IMR-90 (cell line): ENCODE results near the gene TALDO1. TPM values are rescaled to one million over a fixed set of nuclear protein-coding genes. Genes with fewer than 3 reads are reported as not detected.
A peak's percentile ranks its signal among the peaks of the same experiment; 100 is the strongest.

Source experiments
- ATAC-seq: fragments of 200-7000 bp; cut with Tn5 transposase; 2 replicates; pipeline ENCODE4 v1.9.1; 2020; ENCODE audit warnings: low read depth, mild to moderate bottlenecking, moderate library complexity
- BruUV-seq: library from RNA; stranded (reverse); fragments of 400-500 nt; replicated peaks from 2 replicates; lab custom pipeline; 2021; lab: Mats Ljungman, UMichigan
- CTCF ChIA-PET: fragments of 300-600 bp; formaldehyde crosslinking; extraction: SDS; loops from one replicate; lab custom pipeline; 2021; ENCODE audit warnings: antibody characterized with exemption; lab: Yijun Ruan, JAX
- POLR2A ChIA-PET: fragments of 300-600 bp; sonication (Branson Sonifier 250); formaldehyde crosslinking; loops from one replicate; lab custom pipeline; 2022; ENCODE audit warnings: antibody characterized with exemption; ENCODE audit not compliant: unreplicated experiment; lab: Charles Lee
- DNase-seq: peaks from one replicate; pipeline ENCODE4 v3.0.0; 2013
- H2AFZ ChIP-seq: replicated peaks from 2 replicates; pipeline ENCODE3; 2013; ENCODE audit warnings: low read length, mild to moderate bottlenecking; ENCODE audit not compliant: poor library complexity
- H2AK5ac ChIP-seq: 2 replicates; pipeline ENCODE4 v1.6.1; 2013; ENCODE audit warnings: low read depth, low read length, inconsistent platforms
- H2AK9ac ChIP-seq: replicated peaks from 2 replicates; pipeline ENCODE3; 2013; ENCODE audit warnings: mild to moderate bottlenecking, low read depth, low read length, moderate library complexity; ENCODE audit not compliant: poor library complexity
- H2BK120ac ChIP-seq: 2 replicates; pipeline ENCODE4 v1.6.1; 2013; ENCODE audit warnings: low read depth, low read length, inconsistent platforms
- H2BK15ac ChIP-seq: 3 replicates; pipeline ENCODE4 v1.6.1; 2013; ENCODE audit warnings: low read depth, low read length, inconsistent platforms
- H2BK20ac ChIP-seq: 2 replicates; pipeline ENCODE4 v1.6.1; 2013; ENCODE audit warnings: low read depth, mild to moderate bottlenecking, inconsistent platforms, low read length, moderate library complexity
- H2BK5ac ChIP-seq: 2 replicates; pipeline ENCODE4 v1.6.1; 2013; ENCODE audit warnings: mild to moderate bottlenecking, low read depth, low read length, inconsistent platforms; ENCODE audit not compliant: poor library complexity, severe bottlenecking
- H3K14ac ChIP-seq: replicated peaks from 2 replicates; pipeline ENCODE4 v1.6.1; 2013; ENCODE audit warnings: low read depth, low read length, inconsistent platforms
- H3K18ac ChIP-seq: 2 replicates; pipeline ENCODE4 v1.6.1; 2013; ENCODE audit warnings: low read depth, low read length, control low read depth
- H3K23ac ChIP-seq: 2 replicates; pipeline ENCODE4 v1.6.1; 2013; ENCODE audit warnings: low read depth, low read length, inconsistent platforms
- H3K27ac ChIP-seq: 2 replicates; pipeline ENCODE4 v1.5.1; 2013; ENCODE audit warnings: mild to moderate bottlenecking, control low read depth, low read length; ENCODE audit not compliant: insufficient read depth
- H3K27me3 ChIP-seq: 2 replicates; pipeline ENCODE4 v1.6.1; 2013; ENCODE audit warnings: low read length; ENCODE audit not compliant: control insufficient read depth, insufficient read depth
- H3K36me3 ChIP-seq: 2 replicates; pipeline ENCODE4 v1.6.1; 2013; ENCODE audit warnings: low read length, mixed read lengths; ENCODE audit not compliant: control insufficient read depth, insufficient read depth
- H3K4ac ChIP-seq: 2 replicates; pipeline ENCODE4 v1.6.1; 2013; ENCODE audit warnings: low read depth, low read length, inconsistent platforms
- H3K4me1 ChIP-seq: 2 replicates; pipeline ENCODE4 v1.6.1; 2013; ENCODE audit warnings: low read length, mixed read lengths; ENCODE audit not compliant: control insufficient read depth, insufficient read depth
- H3K4me2 ChIP-seq: 2 replicates; pipeline ENCODE4 v1.6.1; 2013; ENCODE audit warnings: low read depth, mild to moderate bottlenecking, control low read depth, low read length, moderate library complexity
- H3K4me3 ChIP-seq: 2 replicates; pipeline ENCODE4 v1.5.1; 2013; ENCODE audit warnings: low read depth, mild to moderate bottlenecking, control low read depth, low read length, moderate library complexity; ENCODE audit not compliant: insufficient read depth
- H3K56ac ChIP-seq: 2 replicates; pipeline ENCODE4 v1.6.1; 2013; ENCODE audit warnings: low read length, inconsistent platforms; ENCODE audit not compliant: insufficient read depth; ENCODE audit errors: extremely low read depth
- H3K79me1 ChIP-seq, 2 experiments: 2 replicates each; pipeline ENCODE4 v1.6.1; 2013; ENCODE audit warnings: low read length in 2 of 2, inconsistent platforms in 1 of 2, low read depth in 1 of 2
- H3K9ac ChIP-seq: 2 replicates; pipeline ENCODE4 v1.6.1; 2013; ENCODE audit warnings: low read depth, low read length, control low read depth
- H3K9me1 ChIP-seq: 2 replicates; pipeline ENCODE4 v1.6.1; 2013; ENCODE audit warnings: low read length, inconsistent platforms; ENCODE audit not compliant: insufficient read depth
- H3K9me3 ChIP-seq: 2 replicates; pipeline ENCODE4 v1.6.1; 2013; ENCODE audit warnings: low read length; ENCODE audit not compliant: control insufficient read depth, insufficient read depth
- H4K20me1 ChIP-seq: 2 replicates; pipeline ENCODE4 v1.6.1; 2013; ENCODE audit warnings: low read length, inconsistent platforms; ENCODE audit not compliant: insufficient read depth
- H4K5ac ChIP-seq: 2 replicates; pipeline ENCODE4 v1.6.1; 2013; ENCODE audit warnings: mild to moderate bottlenecking, low read depth, low read length, control low read depth
- H4K8ac ChIP-seq, 2 experiments: 2 replicates each; pipeline ENCODE4 v1.6.1; 2013; ENCODE audit warnings: low read depth in 2 of 2, low read length in 2 of 2, control low read depth in 1 of 2, inconsistent platforms in 1 of 2
- H4K91ac ChIP-seq: 2 replicates; pipeline ENCODE4 v1.6.1; 2013; ENCODE audit warnings: low read depth, low read length, inconsistent platforms; ENCODE audit not compliant: insufficient read depth
- BHLHE40 ChIP-seq: fragments of 150-350 bp; IDR thresholded peaks from 2 replicates; pipeline ENCODE4 v1.6.1; 2016; ENCODE audit warnings: mild to moderate bottlenecking, low read depth, low read length
- CEBPB ChIP-seq: IDR thresholded peaks from 2 replicates; pipeline ENCODE4 v1.6.1; 2012; ENCODE audit warnings: low read depth, low read length, improper control_type of control experiment
- CHD1 ChIP-seq: IDR thresholded peaks from 2 replicates; pipeline ENCODE4 v1.6.1; 2012; ENCODE audit warnings: low read depth, low read length, improper control_type of control experiment
- ELK1 ChIP-seq: fragments of 150-350 bp; IDR thresholded peaks from 2 replicates; pipeline ENCODE4 v1.6.1; 2016; ENCODE audit warnings: low read depth, mild to moderate bottlenecking, low read length, moderate library complexity, borderline replicate concordance
- FOS ChIP-seq: fragments of 150-350 bp; IDR thresholded peaks from 2 replicates; pipeline ENCODE4 v1.6.1; 2016; ENCODE audit warnings: low read depth, low read length
- MAFK ChIP-seq: IDR thresholded peaks from 2 replicates; pipeline ENCODE4 v1.6.1; 2012; ENCODE audit warnings: low read depth, low read length, improper control_type of control experiment
- MAZ ChIP-seq: IDR thresholded peaks from 2 replicates; pipeline ENCODE4 v1.6.1; 2012; ENCODE audit warnings: low read depth, mild to moderate bottlenecking, low read length, improper control_type of control experiment, moderate library complexity, borderline replicate concordance
- MXI1 ChIP-seq: IDR thresholded peaks from 2 replicates; pipeline ENCODE4 v1.6.1; 2012; ENCODE audit warnings: low read depth, mild to moderate bottlenecking, low read length, moderate library complexity, borderline replicate concordance
- NFE2L2 ChIP-seq: fragments of 150-350 bp; IDR thresholded peaks from 2 replicates; pipeline ENCODE4 v1.6.1; 2016; ENCODE audit warnings: low read depth, mild to moderate bottlenecking, low read length
- POLR2A ChIP-seq: IDR thresholded peaks from 2 replicates; pipeline ENCODE4 v1.6.1; 2012; ENCODE audit warnings: mild to moderate bottlenecking, low read depth, low read length
- RAD21 ChIP-seq: IDR thresholded peaks from 2 replicates; pipeline ENCODE4 v1.6.1; 2012; ENCODE audit warnings: low read length, improper control_type of control experiment
- RCOR1 ChIP-seq: IDR thresholded peaks from 2 replicates; pipeline ENCODE4 v1.6.1; 2012; ENCODE audit warnings: mild to moderate bottlenecking, low read length, improper control_type of control experiment; ENCODE audit not compliant: insufficient replicate concordance
- RFX5 ChIP-seq: IDR thresholded peaks from 2 replicates; pipeline ENCODE4 v1.8.0; 2012; ENCODE audit warnings: low read depth, mild to moderate bottlenecking, low read length, moderate library complexity
- SMC3 ChIP-seq: fragments of 150-350 bp; IDR thresholded peaks from 2 replicates; pipeline ENCODE4 v1.6.1; 2016; ENCODE audit warnings: low read depth, mild to moderate bottlenecking, antibody characterized with exemption, low read length, moderate library complexity
- WGBS, 2 experiments: methylation state at CpG; one replicate each; pipeline versions ENCODE4 v1.1.5 to v1.1.7; 2013; ENCODE audit warnings: missing lambda C conversion rate in 2 of 2; ENCODE audit not compliant: insufficient read length in 1 of 2; ENCODE audit errors: extremely low coverage in 2 of 2; 5-methylcytosine and 5-hydroxymethylcytosine counted together
- dilution Hi-C: fragments of 300-500 bp; cut with HindIII; formaldehyde crosslinking; loops from one replicate; pipeline ENCODE4 v1.14.3; 2018; ENCODE audit warnings: low sequenced_read_pairs; ENCODE audit not compliant: unreplicated experiment
- in situ Hi-C: fragments of 300-500 bp; cut with MboI; formaldehyde crosslinking; loops from 3 replicates; pipeline ENCODE4 v1.14.3; 2019; ENCODE audit warnings: low sequenced_read_pairs, inconsistent platforms, mixed read lengths
- intact Hi-C: fragments of 100-400 bp; cut with micrococcal nuclease; formaldehyde crosslinking; loops from 2 replicates; pipeline ENCODE4 v1.10.0; 2022
- polyA plus RNA-seq, 3 experiments: library from polyadenylated mRNA; depleted of rRNA; stranded (reverse); fragments of >200 nt; gene quantifications; 2 replicates each; pipeline ENCODE4 v1.2.3, GENCODE V29; 2012; ENCODE audit warnings: low replicate concordance in 1 of 3
- total RNA-seq: library from RNA; depleted of rRNA; stranded (reverse); fragments of >200 nt; gene quantifications from 2 replicates; pipeline ENCODE4 v1.2.3, GENCODE V29; 2012
- TF ChIP-seq, protein P1 (sequence below): fragments of 150-350 bp; IDR thresholded peaks from 2 replicates; pipeline ENCODE4 v1.6.1; 2017; ENCODE audit warnings: mild to moderate bottlenecking, antibody characterized with exemption, low read length, low read depth

TALDO1 gene
- total and polyA plus RNA-seq, 2 of the 4 experiments (the other 2 are of a cell fraction), result 147 to 210 TPM

- Histone ChIP-seq H3K36me3 (peaks cover 32% of the 10 kb centered on the region; the same call in 1 of the 2 replicates), H3K4me2 (peak overlapping the region; percentile 97), H3K79me1 (peaks cover 0 to 25% of the 10 kb centered on the region in 2 experiments; a peak in 3 of 4 replicates), H3K27ac (peak overlapping the region; percentile 96), H4K8ac (peak overlapping the region; percentile 20 to 88; a peak in 3 of 4 replicates), H3K9me3 (no peaks in the 10 kb centered on the region), H2AK5ac (peak overlapping the region; percentile 92), H4K91ac (peak overlapping the region; percentile 37), H2BK20ac (no peak overlapping the region), H2BK120ac (0 out of 2 replicates have a peak overlapping the region, but pooled peaks have one; percentile 35), H3K56ac (no peak overlapping the region; the same call in 1 of the 2 replicates), H4K5ac (peak overlapping the region; percentile 33), H3K9ac (peak overlapping the region; percentile 94), H2BK5ac (peak overlapping the region; percentile 83), H3K4ac (peak overlapping the region; percentile 85), H2BK15ac (no peak overlapping the region), H3K9me1 (peaks cover 6% of the 10 kb centered on the region; the same call in 1 of the 2 replicates), H3K27me3 (no peaks in the 10 kb centered on the region), H4K20me1 (peaks cover 18% of the 10 kb centered on the region), H2AK9ac (peak overlapping the region; percentile 95), H3K4me3 (peak overlapping the region; percentile 88), H3K4me1 (peaks cover 10% of the 10 kb centered on the region), H3K23ac (peak overlapping the region; percentile 69), H3K14ac (peak overlapping the region; percentile 86), H3K18ac (peak overlapping the region; percentile 24), H2AFZ (peak overlapping the region; percentile 77)
- peak; percentile 53 for ATAC-seq
- POLR2A ChIA-PET, result no interaction called here
- DNase-seq, result peak; percentile 89
- dilution Hi-C loops (no loop called here), in situ Hi-C loops (no loop called here), intact Hi-C loops (no loop called here)
- BruUV-seq, result no TSS peak
- CTCF ChIA-PET, result interaction anchor here (2.7 kb wide), 1 partner anchor 12 kb away, joined by 10 read pairs; no protein-coding TSS in a partner anchor
- WGBS, 2 experiments, result 0% methylated on average over 3 of the region's 26 CpGs; no CpG with 5 or more reads in 1 of the 2 experiments
- no peak for TF ChIP-seq NFE2L2
- TF ChIP-seq RFX5, result no peak
- no peak for TF ChIP-seq CEBPB
- no peak for TF ChIP-seq RCOR1
- TF ChIP-seq CHD1, result 0 out of 2 replicates have a peak, but pooled peaks have one; percentile 11
- no peak for TF ChIP-seq RAD21
- no peak for TF ChIP-seq ELK1
- no peak for TF ChIP-seq MAFK
- 0 out of 2 replicates have a peak, but pooled peaks have one; percentile 21 for TF ChIP-seq MAZ
- peak; percentile 73 for TF ChIP-seq POLR2A
- TF ChIP-seq FOS, result 0 out of 2 replicates have a peak, but pooled peaks have one; percentile 23
- peak; percentile 100 for TF ChIP-seq MXI1
- TF ChIP-seq, protein P1, sequence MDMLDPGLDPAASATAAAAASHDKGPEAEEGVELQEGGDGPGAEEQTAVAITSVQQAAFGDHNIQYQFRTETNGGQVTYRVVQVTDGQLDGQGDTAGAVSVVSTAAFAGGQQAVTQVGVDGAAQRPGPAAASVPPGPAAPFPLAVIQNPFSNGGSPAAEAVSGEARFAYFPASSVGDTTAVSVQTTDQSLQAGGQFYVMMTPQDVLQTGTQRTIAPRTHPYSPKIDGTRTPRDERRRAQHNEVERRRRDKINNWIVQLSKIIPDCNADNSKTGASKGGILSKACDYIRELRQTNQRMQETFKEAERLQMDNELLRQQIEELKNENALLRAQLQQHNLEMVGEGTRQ, result 0 out of 2 replicates have a peak, but pooled peaks have one; percentile 12
- no peak for TF ChIP-seq SMC3
- TF ChIP-seq BHLHE40, result peak; percentile 68; the same call in 1 of the 2 replicates
Observed at GRCh38 chr11:795634-796564, 48.6 kb downstream of the TALDO1 start.
